Midbrain (tissue), 1 donor: ENCODE results near the gene ITIH4.

ENCODE experiments used
- DNase-seq: peaks from one replicate; lab custom pipeline; 2025; lab: John Stamatoyannopoulos, UW

Gene ITIH4

DNA sequence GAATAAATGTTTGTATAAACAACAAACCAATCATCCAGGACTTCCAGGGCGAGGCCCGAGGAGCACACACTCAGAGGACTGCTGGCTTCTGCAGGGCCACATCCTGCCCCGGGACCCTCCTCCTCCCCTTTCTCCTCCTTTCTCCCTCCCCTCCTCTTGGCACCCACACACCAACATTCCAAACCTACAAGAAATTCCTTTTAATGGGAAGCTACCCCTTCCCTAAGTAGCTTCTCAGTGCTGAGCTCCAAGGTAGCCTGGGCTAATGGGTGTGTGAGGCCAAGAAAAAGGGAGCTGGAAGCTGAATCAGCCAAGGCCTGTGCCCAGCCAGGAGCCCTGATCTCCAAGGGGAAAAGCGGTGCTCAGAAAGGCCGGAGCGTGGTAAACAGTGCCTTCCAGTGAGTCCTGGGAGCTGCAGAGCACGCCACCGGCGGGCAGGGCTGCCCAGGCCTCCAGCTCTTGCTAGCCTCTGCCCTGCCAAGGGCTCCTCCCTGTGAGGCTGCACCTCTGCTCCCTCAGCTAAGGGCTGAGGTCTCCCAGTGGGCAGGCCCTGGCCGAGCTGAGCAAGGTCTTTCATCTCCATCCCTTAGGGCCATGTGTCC lies 32.0 kb downstream of the ITIH4 start:
- DNase-seq, result no peak

DNA sequence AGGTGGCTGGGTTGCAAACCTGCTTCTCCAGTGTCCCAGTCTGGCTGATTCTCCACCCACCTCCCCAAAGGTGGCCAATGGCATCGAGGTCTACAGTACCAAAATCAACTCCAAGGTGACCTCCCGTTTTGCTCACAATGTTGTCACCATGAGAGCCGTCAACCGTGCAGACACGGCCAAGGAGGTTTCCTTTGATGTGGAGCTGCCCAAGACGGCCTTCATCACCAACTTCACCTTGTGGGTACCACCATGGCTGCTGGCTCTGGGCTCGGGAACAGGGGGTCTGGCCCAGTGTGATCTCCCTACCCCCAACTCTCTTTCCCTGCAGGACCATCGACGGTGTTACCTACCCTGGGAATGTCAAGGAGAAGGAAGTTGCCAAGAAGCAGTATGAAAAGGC lies 34.1 kb downstream of the ITIH4 start:
- DNase-seq, result no peak

DNA sequence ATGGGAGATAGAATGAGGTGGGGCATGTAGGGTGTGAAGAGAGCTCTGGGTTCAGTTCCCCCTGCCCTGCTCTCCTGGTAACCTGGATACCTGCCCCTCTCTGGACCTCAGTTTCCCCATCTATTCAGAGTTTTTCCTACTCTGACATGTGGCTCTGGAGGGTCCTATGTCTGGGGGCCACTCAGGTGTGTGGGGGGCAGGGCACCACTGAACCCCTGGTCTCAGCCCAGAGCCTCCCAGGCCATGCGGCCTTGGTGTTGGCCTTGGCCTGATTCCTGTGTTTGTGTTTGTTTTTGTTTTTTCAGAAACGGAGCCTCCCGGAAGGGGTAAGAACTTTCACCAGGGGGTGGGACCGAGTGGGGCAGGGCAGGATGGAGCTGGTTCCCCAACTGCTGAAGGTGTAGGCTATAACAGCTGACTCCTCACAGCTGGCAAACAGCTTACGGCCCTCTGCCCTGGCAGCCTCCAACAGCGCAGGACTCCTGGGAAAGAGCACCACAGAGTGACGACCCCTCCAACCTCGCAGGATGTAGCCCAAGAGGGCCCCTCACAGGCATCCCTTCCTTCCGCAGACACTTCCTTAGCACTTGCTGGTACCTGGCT lies 35.1 kb downstream of the ITIH4 start:
- no peak for DNase-seq

DNA sequence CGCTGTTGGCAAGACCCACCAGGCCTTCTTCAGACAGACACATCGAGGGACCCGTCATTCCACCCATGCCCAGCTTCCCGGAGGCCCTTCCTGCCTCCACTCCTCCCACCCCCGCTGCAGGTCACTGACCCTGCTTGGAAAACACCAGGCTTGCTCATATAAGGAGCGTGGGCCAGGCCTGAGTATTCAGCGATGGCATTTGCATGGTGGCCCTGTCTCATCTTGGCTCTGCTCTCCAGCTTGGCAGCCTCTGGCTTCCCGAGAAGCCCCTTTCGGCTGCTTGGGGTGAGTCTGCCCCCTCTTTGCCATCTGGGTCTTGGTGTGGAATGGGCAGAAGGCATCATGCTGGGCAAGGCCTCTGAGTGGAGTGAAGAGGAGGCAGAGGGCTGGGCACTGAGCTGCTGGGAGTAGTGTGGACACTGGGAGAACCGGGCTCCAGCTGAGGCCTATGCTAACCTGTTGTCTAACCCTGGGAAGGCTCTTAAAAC lies 35.8 kb downstream of the ITIH4 start, which contains the start of gene ITIH3:
Gene ITIH3 (plus strand): TSS at position 185 of the 488 bp plus-strand sequence. CDS start 8 bp downstream, at position 193.
- DNase-seq, result no peak

DNA sequence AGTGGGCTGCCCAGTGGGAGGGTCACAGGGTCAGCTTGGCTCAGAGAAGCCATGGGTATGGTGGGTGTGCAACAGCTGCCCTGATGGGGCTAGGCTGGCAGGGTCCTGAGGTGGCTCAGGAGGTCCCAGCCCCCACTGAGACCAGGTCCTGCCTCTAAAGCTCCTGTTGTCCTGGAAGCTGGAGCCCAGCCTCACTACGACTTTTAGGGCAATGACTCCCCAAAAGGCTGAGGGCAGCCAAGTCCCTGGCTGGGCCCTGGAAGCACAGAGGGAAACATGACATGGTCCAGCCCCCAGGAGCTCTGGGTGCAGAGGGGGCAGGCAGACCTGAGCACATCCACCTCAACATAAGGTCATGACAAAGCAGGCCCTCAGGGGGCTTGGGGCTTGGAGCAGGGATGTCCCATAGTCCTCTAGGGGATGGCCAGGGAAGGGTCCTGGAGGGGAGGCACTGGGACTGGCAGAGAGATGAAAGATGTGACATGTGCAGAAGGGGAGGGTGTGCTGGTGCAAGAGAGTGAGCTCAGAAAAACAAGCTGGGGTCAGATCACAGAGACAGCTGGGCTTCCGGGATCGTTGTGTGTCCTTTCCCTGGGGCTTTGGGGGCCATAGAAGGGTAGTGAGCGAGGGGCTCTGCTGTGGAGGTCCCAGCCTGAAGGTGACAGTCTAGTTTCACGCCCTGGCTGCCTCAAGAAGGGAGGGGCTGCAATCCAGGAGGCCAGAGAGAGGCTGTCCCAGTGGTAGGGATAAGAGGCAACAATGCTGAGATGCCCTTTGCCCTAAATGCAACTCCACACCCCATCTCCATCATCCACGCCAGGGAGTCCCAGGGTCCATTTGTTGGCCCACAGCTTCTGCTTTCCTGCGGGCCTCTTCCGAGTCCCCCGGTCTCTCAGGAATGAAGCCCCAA lies 36.5 kb downstream of the ITIH4 start:
- no peak for DNase-seq

DNA sequence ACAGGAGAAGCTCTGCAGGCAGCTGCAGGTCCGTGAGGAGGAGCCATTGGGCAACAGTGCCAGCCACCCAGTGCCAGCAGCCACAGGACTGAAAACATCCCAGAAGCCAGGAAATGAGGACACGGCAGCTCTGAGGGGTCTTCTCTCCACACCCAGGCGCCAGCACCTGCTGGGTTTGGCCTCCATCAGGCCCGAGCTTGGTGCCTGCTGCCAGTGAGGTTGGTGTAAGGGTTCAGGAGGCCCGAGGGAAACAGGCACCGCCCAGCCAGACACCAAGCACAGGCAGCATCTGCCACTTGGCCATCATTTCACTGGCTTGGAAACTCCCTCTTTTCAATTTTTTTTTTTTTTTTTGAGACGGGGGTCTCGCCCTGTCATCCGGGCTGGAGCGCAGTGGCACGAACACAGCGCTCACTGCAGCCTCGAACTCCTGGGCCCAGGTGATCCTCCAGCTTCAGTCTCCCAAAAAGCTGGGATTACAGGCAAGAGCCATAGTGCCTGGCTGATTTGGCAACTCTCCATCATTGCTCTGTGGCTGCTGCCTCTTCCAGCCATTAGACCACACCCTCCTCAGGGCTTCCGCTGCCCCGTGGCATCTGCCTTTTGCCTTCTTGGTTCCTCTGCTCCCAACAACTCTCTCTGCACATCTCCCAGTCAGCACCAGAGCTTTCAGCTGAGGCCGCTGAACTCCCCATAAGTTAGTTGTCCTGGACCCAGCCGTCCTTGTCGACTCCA lies 37.3 kb downstream of the ITIH4 start:
- DNase-seq, result no peak

DNA sequence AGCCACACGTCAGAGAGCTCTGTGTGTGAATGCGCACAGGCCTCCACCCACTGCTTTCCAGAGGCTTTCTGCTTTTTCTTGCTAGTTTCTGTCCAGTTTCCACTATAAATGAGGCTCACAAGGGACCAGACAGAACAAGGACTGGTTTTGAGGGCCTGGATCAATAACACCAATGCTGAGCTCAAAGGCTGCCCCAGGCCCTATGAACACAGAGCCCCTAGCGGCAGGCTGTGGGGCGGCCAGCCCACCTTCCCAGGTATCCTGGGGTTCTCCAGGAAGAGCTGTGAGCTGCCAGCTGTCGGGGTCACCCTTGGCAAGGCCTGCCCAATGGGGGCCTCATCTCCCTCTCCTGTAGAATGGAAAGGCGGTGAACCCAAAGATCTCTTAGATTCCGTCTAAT lies 38.1 kb downstream of the ITIH4 start:
- DNase-seq, result no peak

DNA sequence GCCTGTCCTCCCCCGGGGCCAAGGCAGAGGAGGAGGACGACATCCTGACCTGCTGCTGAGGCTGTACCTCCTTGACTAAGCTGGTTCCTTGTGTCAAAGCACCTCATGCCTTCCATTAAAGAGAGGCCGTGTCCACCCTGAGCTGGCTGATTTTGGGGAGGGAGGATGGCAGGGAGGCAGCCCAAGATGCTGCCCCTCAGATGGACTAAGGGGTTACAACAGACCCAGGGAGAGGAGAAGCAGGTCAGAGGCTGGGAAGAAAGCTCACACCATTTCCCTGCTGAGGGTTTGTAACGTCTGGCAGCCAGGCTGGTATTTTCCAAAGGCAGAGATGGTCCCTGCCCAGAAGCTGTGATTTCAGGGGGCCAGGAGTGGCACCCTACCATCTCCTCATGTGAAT lies 38.5 kb downstream of the ITIH4 start:
- no peak for DNase-seq

DNA sequence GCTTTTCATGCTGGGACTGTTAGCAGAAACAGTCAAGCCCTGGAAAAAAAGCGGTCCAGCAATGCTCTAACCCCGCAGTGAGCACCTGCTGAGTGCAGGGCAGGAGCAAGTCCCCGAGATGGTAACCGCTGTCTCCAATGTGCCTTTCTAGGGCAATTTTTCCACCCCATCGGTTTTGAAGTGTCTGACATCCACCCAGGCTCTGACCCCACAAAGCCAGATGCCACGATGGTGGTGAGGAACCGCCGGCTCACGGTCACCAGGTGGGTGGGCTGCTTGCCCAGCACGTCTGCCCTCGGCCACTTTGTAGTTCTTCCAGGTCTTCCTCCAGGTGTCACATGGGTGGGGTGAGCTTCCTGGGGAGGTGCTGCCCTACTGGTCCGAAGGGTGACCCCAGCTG lies 39.1 kb downstream of the ITIH4 start:
- DNase-seq, result no peak

DNA sequence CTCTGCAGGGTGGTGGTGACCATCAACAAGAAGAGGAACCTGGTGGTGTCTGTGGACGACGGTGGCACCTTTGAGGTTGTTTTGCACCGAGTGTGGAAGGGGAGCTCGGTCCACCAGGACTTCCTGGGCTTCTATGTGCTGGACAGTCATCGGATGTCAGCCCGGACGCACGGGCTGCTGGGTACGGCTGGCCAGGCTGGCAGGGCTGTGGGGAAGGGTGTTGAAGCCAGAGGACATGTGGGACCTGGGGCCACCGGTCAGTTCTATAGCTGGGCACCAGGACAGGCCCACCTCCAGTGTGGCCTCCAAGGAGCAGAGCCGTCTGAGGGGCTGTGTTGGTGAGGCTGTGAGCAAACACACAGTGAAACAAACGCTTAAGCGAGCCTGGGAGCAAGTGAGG lies 39.7 kb downstream of the ITIH4 start:
- no peak for DNase-seq

DNA sequence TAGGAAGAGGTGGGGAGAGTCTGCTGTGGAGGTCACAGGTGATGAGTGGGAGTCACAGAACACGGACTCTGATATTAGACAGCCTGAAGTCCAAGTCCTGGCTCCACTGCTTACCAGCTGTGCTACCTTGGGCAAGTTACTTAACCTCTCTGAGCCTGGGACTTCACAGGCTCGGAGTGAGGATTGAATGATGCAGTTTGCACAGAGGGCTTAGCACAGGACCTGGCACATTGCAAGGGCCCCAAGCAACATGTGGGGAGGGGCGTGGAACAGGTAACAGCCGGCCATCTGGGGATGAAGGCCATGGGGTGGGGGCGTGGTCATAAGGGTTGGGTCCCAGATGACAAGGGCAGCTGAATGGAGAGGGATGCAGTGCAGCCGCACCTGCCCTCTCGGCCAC lies 40.1 kb downstream of the ITIH4 start:
- DNase-seq, result no peak

DNA sequence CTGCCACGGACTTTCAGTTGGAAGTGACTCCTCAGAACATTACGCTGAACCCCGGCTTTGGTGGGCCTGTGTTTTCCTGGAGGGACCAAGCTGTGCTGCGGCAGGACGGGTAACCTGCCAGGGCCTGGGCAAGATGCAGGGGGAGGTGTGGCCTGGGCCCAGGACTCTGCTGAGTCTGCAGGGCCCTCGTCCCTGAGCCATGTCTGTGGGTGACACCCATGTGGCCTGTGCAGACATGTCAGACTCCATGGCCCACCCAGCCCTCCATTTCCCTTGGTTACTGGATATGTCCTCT lies 40.8 kb downstream of the ITIH4 start:
- no peak for DNase-seq

DNA sequence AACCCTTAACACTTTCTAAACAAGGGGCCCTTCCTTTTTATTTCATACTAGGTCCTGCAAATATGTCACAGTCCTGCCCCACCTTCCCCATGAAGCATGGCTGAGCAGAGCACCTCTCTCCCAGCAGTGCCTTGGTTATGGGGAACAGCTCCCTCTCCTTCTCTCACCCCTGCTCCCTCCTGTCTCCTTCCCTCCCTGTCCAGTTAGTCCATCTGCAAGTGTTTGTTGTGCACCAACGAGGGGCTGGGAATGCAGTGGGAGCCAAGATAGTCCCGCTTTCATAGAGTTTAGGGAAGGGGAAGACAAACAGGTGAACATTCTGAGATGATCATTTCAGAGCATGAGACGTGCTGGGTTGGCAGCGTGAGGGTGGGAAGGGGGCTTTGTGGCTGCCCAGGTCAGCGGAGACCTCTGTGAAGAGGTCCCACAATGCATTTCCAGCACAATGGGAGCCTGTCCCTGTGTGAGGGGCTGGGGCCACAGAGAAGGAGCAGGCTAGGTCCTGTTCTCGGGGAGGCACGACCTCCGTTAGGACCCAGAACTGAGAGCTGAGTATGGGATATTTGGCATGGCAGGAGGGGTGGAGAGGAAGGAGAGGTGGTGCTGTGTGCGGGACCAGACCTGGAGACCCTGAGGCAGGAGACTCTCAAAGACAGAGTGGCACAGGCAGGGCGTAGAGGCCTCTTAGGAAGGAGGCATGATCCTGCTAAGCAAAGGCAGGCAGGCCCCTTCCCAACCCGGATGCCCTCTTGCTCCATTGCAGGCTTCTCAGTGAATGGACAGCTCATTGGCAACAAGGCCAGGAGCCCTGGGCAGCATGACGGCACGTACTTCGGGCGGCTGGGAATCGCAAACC lies 41.4 kb downstream of the ITIH4 start:
- DNase-seq, result no peak

DNA sequence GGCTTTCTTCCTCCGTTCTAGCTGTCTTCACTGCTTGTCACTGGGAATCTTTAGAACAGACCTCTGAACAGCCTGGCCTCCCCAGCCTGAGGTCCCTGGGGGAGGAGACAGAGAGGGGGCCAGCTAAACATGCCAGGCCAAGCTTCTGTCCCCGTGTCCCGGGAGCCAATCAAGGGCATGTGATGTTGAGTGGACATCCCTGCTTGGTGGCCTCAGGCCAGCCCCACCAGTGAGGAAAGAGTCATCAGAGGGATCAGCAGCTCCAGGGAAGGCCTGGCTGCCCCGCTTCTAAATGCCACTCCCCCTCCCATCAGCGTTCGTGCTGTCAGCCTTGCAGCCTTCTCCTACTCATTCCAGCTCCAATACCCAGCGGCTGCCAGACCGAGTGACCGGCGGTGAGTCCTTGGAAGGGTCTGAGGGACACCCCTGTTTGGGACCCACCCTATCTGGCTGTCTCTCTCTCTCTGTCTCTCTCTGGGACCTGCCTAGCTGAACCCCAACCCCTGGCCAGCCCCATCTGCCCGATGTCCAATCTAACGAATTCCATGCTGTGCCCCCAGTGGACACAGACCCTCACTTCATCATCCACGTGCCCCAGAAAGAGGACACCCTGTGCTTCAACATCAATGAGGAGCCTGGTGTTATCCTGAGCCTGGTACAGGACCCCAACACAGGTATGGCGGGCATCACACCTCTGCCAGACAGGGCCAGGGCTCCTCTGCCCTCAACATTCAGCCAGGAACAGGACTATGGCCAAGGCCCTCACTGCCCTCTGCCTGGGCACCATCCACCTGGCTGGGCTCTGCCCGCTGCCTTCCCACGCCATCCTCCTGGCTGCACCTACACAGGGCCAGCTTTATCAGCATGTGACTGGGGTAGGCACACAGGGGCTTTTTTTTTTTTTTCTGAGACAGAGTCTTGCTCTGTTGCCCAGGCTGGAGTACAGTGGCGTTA lies 42.5 kb downstream of the ITIH4 start:
- no peak for DNase-seq

DNA sequence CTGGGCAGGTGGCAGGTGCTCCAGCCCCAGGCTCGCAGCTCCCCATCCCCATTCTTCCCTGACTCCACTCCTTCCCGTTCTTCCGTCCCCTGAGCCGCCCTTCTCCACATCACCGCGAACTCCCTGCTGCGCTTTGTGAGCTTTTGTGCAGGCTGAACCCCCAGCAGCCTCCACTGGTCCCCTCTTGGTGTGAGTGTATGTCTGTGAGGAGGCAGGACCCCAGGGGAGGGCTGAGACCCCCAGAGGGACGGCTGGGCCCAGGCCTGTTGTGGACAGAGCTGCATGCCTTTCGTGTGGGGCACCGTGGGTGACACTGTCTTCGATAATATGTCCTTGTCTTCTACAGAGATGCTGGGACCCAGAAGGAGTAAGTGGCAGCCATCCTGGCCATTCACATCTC lies 43.2 kb downstream of the ITIH4 start:
- no peak for DNase-seq

DNA sequence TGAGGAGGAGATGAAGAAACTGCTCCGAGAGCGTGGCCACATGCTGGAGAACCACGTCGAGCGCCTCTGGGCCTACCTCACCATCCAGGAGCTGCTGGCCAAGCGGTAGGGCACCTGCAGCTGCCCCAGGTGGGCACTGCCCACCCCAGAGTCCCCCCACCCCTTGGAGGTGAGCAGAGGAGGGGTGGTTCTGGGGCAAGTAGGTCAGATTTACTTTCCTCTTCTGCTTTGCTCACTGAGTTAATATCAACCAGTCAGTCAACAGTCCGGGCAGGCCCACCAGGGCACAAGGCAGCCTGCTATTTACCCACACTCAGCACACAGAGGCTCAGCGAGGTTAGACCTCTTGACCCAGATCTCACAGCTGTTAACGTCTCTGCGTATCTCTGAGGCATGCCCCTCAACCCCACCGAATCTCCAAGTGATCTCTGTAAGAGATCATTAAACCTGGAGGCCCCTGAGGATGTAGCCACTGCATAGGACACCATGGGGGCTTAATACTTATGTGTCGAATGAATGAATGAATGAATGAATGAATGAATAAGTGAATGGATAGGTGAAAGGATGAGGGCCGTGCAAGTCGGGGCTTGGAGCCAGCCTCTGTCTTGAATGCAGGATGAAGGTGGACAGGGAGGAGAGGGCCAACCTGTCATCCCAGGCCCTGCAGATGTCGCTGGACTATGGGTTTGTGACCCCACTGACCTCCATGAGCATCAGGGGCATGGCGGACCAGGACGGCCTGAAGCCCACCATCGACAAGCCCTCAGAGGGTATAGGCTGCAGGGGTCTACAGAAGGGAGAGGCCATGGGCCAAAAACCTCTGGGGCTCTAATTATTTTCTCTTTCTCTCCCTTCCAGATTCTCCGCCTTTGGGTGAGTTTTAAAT lies 43.9 kb downstream of the ITIH4 start:
- DNase-seq, result no peak

DNA sequence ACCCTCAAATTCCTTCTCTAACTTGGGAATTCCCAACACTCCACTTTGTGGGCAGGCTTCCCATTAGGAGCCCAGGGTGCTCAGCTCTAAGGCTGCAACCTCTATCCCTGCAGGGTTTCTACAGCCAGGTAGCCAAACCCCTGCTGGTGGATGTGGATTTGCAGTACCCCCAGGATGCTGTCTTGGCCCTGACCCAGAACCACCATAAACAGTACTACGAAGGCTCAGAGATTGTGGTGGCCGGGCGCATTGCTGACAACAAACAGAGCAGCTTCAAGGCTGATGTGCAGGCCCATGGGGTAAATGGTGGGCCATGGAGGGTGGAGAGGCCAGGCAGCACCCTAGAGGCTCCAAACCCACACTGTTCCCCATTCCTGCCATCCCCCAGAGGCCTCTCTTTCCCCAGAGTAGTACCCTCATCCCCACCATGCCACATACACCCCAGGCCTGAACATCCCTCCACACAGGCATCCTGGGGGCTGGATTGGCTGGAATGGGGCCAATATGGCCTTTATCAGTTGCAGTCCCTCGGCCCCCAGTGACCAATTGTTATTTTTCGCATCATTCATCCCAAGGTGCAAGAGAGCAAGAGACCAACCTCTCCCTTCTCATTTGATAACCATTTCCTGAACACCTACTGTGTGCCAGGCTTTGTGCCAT lies 45.4 kb downstream of the ITIH4 start:
- no peak for DNase-seq

DNA sequence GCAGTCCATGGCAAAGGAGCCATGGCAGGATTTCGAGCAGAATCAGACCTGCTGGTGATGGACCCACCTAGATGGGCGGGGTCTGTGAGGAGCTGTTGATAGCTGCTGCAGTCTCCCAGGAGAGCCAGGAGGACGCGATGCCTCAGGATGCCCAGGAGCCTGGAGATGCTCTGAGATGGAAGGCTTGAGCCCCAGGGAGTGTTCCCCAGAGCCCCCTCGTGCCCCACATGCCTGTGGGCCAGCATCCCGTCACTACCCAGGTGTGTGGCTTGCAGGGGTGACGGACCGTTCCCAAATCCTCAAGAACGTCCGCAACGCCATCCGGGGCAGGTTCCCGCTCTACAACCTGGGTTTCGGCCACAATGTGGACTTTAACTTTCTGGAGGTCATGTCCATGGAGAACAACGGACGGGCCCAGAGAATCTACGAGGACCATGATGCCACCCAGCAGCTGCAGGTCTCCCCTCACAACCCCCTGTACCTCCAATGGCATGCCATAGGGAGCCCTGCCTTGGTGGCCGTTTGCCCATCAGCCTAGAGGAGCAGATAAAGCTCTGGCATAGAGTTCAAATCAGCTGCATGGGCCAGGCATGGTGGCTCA lies 46.4 kb downstream of the ITIH4 start:
- no peak for DNase-seq
